Body of pancreas (tissue), 4 donors: ENCODE measurements around the gene PLOD2.

ENCODE experiments used
- POLR2A ChIP-seq, 3 donors: fragments of 450-650 bp; IDR thresholded peaks; one replicate each; pipeline ENCODE4 v1.6.1; 2016; ENCODE audit warnings: antibody characterized with exemption in 3 of 3, mild to moderate bottlenecking in 2 of 3
- TF ChIP-seq, protein P1 (sequence below), 7 experiments: fragments of 450-650 bp in 4 of 7; fragments of 200-600 bp in 3 of 7; sonication (generic) in 3 of 7; IDR thresholded peaks; one replicate each; pipeline ENCODE4 v1.5.1; 2016 to 2019; ENCODE audit warnings: antibody characterized with exemption in 7 of 7

DNA sequence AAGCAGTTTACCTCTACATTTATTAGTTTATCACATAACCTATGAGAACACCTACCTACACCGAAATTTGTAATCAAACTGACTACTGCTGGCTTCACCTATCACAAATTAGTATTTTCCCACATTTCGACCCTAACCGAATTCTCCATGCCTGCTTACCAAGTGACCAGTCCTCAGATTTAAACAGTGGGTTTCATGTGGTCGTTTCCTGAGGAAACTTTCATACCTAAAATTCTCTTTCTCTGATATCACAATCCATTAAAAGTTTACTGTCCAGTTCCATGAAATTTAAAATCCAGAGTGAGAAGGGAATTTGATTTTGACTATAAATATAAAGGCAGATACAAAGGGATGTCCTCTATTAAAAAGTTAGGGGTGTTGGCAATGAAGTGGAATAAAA, 1.9 kb downstream of the PLOD2 start:
- TF ChIP-seq, protein P1, sequence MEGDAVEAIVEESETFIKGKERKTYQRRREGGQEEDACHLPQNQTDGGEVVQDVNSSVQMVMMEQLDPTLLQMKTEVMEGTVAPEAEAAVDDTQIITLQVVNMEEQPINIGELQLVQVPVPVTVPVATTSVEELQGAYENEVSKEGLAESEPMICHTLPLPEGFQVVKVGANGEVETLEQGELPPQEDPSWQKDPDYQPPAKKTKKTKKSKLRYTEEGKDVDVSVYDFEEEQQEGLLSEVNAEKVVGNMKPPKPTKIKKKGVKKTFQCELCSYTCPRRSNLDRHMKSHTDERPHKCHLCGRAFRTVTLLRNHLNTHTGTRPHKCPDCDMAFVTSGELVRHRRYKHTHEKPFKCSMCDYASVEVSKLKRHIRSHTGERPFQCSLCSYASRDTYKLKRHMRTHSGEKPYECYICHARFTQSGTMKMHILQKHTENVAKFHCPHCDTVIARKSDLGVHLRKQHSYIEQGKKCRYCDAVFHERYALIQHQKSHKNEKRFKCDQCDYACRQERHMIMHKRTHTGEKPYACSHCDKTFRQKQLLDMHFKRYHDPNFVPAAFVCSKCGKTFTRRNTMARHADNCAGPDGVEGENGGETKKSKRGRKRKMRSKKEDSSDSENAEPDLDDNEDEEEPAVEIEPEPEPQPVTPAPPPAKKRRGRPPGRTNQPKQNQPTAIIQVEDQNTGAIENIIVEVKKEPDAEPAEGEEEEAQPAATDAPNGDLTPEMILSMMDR (IDR thresholded peaks at IDR 0.05): no peak
- no peak for TF ChIP-seq POLR2A (IDR thresholded peaks at IDR 0.05)
